ENCODE data around the gene CCDC127.

The CCDC127 gene

GRCh38 chr5:190366-191035, 27.5 kb downstream of the CCDC127 start:
- no peak for ATAC-seq

DNA sequence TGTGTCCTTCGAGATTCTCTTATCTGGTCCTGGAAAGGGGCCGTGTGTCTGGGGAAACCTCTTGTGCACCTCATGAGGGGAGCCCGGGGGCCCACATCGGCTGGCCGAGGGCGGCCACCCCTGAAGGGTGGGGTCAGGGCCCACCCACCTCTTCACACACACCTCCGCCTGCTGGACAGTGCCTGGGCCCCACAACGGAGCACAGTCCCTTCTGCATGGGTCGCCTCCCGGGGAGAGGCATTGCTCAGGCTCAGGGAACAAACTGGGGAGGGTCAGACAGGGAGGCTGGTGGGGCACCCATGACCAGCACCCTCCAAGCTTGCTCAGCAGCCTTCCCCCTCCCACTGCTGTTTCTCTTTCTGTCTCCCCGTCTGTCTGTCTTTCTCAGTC, 28.0 kb downstream of the CCDC127 start:
- Mint-ChIP-seq H3K27me3 (peaks cover 8% of the 10 kb centered on the region), H3K4me1 (peaks cover 21% of the 10 kb centered on the region), H3K4me3 (no peak overlapping the region), H3K27ac (no peak overlapping the region), H3K9me3 (no peaks in the 10 kb centered on the region)
- ATAC-seq (no peak), DNase-seq (no peak)

More at GRCh38 chr5:190366-191035, 27.5 kb downstream of the CCDC127 start:
- Mint-ChIP-seq H3K27ac (peak overlapping the region in 1 of 2 donors; percentile 8), H3K27me3 (peaks cover 8% of the 10 kb centered on the region), H3K4me3 (no peak overlapping the region), H3K4me1 (peaks cover 25% of the 10 kb centered on the region), H3K9me3 (no peaks in the 10 kb centered on the region)
- DNase-seq, result no peak

- no peak overlapping the region for H3K27ac Mint-ChIP-seq
- DNase-seq (no peak), ATAC-seq (no peak)
- no peak overlapping the region for H3K4me3 Mint-ChIP-seq
- no peaks in the 10 kb centered on the region for H3K9me3 Mint-ChIP-seq
- peaks cover 8% of the 10 kb centered on the region for H3K27me3 Mint-ChIP-seq
- peaks cover 21% of the 10 kb centered on the region for H3K4me1 Mint-ChIP-seq
These were observed 28.5 kb downstream of the CCDC127 start for GRCh38 chr5:189486-189885.

DNA sequence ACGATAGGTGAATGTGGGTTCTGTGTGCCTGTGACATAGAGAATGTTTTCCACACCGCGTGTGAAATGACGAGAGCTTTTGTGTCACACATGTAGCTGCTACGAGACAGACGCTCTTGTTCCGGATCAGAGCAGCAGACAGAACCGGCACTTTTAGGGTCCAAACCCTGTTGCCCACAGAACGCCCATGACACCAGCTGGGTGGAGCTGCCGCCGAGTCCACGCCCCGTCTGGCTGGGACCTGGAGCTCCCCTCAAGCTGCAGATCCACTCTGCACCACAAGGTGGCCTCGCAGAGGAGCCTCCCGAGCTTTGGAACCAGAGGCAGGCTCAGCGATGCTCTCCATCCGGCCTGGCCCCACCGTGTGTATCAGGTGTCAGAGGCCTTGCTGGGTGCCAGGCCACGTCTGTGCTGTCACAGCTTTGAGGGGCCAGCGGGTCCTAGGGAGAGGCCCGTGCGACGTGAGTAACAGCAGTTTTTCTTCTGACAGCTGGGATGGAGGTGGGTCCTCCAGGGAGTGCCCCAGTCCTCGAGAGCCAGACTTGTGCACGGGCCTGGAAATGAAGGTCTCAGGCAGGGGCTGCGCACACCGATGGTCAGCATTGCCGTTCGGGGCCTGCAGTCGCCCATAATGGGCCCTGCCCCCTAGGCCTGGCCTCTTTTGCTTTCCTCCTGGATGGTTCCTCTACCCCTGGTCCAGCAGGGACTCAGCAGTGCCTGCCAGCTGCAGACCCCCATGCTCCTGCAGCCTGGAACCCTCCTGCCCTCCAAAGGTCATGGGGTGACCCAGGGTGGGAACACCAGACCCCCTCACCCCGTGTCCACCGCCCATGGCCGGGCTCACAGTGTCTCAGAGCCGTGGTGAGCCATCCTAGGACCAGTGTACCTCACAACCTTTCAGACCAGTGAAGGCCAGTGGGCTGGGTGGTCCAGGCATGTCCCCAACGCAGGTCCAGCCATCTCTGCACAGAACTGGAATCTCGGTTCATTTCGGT, 29.2 kb downstream of the CCDC127 start:
- DNase-seq (peak; percentile 91 to 92), ATAC-seq (peak; percentile 91)
- peaks cover 8% of the 10 kb centered on the region for H3K27me3 Mint-ChIP-seq
- no peaks in the 10 kb centered on the region for H3K9me3 Mint-ChIP-seq
- peak overlapping the region; percentile 41 to 61 for H3K4me3 Mint-ChIP-seq
- H3K4me1 Mint-ChIP-seq, result peaks cover 21% of the 10 kb centered on the region
- peak overlapping the region; percentile 44 to 87 for H3K27ac Mint-ChIP-seq

GRCh38 chr5:187617-188451, 30.1 kb downstream of the CCDC127 start:
- no peaks in the 10 kb centered on the region for H3K9me3 Mint-ChIP-seq
- peaks cover 21% of the 10 kb centered on the region for H3K4me1 Mint-ChIP-seq
- DNase-seq (no peak), ATAC-seq (no peak)
- H3K27me3 Mint-ChIP-seq, result peaks cover 8% of the 10 kb centered on the region
- H3K4me3 Mint-ChIP-seq, result peak overlapping the region; percentile 41 to 61
- no peak overlapping the region for H3K27ac Mint-ChIP-seq

GRCh38 chr5:187042-187431, 30.9 kb downstream of the CCDC127 start:
- Mint-ChIP-seq H3K27me3 (peaks cover 8% of the 10 kb centered on the region), H3K4me3 (no peak overlapping the region), H3K9me3 (no peaks in the 10 kb centered on the region), H3K4me1 (peaks cover 21% of the 10 kb centered on the region), H3K27ac (no peak overlapping the region)
- DNase-seq, result no peak
- no peak for ATAC-seq

DNA sequence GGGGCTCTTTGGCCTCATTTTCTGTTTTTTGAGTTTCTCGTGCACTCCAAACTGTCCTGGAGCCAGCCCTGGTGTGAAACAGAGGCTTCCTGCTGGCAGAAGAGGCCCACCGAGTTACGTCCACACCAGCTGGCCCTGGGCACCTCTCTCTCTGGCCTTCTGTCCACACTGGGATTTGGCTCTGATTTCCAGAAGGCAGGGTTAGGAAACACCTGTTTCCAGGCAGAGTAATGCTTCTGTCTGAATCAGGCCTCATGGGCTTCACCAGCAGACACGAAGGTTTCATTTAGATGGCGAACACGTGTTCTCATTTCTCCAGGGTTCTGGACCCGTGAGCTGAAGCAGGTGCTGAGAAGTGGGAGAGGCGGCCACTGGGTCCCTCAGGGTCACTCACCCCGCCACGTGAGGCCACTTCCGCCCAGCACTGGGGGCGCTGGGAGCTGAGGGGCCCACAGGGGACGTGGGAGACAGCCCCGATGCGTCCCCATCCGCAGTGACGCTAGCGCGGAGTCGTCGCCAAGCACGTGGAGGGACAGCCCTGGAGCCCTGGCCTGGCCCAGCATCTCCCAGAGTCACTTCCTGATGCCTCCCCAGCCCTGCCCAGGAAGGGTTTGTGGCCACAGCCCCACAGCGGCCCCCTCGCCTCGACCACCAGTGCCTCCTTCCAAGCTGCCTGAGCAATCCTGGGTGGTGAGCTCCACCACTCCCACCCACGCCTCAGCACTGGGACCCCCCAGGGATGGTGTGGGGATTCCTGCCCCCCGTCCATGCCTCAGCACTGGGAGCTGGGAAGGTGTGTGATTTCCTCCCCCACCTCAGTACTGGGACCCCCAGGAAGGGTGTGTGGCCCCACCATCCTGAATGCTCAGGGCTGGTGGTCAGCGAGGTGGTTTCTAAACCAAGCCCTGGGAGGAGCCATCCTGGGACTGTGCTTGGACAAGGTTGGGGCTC, 31.6 kb downstream of the CCDC127 start:
- no peak for ATAC-seq
- no peaks in the 10 kb centered on the region for H3K9me3 Mint-ChIP-seq
- no peak overlapping the region for H3K27ac Mint-ChIP-seq
- no peak for DNase-seq
- no peak overlapping the region for H3K4me3 Mint-ChIP-seq
- peaks cover 21% of the 10 kb centered on the region for H3K4me1 Mint-ChIP-seq
- H3K27me3 Mint-ChIP-seq, result peaks cover 8% of the 10 kb centered on the region

GRCh38 chr5:185095-186070, 32.6 kb downstream of the CCDC127 start:
- no peaks in the 10 kb centered on the region for H3K9me3 Mint-ChIP-seq
- H3K4me3 Mint-ChIP-seq, result no peak overlapping the region
- peaks cover 19% of the 10 kb centered on the region for H3K4me1 Mint-ChIP-seq
- peaks cover 8% of the 10 kb centered on the region for H3K27me3 Mint-ChIP-seq
- H3K27ac Mint-ChIP-seq, result no peak overlapping the region
- DNase-seq (no peak), ATAC-seq (no peak)

DNA sequence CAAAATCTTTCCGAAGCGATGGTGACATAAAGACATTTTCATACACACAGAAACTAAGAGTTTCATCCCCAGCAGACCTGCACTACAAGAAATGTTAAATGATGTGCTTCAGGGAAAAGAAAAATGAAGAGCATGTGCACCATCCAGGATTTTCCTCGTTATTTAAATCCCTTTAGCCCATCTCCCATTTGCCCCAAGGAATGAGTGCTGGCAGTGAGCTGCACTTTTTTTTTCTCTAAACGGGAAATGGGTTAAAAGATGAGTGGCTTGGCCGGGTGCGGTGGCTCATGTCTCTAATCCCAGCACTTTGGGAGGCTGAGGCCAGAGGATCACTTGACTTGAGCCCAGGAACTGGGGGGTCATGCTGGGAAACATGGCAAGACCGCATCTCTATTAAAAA, 33.5 kb downstream of the CCDC127 start:
- Mint-ChIP-seq H3K27me3 (peaks cover 8% of the 10 kb centered on the region), H3K4me3 (no peak overlapping the region), H3K9me3 (no peaks in the 10 kb centered on the region), H3K4me1 (peaks cover 13% of the 10 kb centered on the region), H3K27ac (no peak overlapping the region)
- ATAC-seq (no peak), DNase-seq (no peak)

GRCh38 chr5:182126-182525, 35.8 kb downstream of the CCDC127 start:
- Mint-ChIP-seq H3K27me3 (no peaks in the 10 kb centered on the region), H3K27ac (no peak overlapping the region), H3K9me3 (no peaks in the 10 kb centered on the region), H3K4me1 (no peaks in the 10 kb centered on the region), H3K4me3 (no peak overlapping the region)
- no peak for DNase-seq
- no peak for ATAC-seq

DNA sequence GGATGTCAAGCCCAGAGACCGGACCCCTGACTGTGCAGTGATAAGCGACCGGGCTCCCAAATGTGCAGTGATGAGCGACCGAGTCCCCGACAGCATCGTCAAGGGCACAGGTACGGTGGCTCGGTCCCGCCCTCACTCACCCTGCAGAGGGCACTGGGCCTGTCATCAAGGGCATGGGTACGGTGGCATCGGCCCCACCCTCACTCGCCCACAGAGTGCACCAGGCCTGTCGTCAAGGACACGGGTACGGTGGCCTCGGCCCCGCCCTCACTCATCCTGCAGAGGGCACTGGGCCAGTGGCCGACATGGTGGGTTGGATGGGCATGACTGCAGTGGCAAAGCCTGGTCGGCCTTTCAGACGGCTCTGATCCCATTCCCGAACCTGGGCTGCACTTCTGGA, 36.4 kb downstream of the CCDC127 start:
- no peak for DNase-seq
- H3K4me1 Mint-ChIP-seq, result no peaks in the 10 kb centered on the region
- no peaks in the 10 kb centered on the region for H3K27me3 Mint-ChIP-seq
- no peak overlapping the region for H3K27ac Mint-ChIP-seq
- no peak overlapping the region for H3K4me3 Mint-ChIP-seq
- H3K9me3 Mint-ChIP-seq, result no peaks in the 10 kb centered on the region
- ATAC-seq, result no peak

- Mint-ChIP-seq H3K4me1 (no peaks in the 10 kb centered on the region), H3K27ac (no peak overlapping the region)
These were observed 36.8 kb downstream of the CCDC127 start for GRCh38 chr5:181160-181559.

GRCh38 chr5:180286-180918, 37.6 kb downstream of the CCDC127 start:
- Mint-ChIP-seq H3K27me3 (no peaks in the 10 kb centered on the region), H3K9me3 (no peaks in the 10 kb centered on the region), H3K4me3 (no peak overlapping the region), H3K4me1 (no peaks in the 10 kb centered on the region), H3K27ac (peak overlapping the region in 1 of 2 donors; percentile 8)
- ATAC-seq (no peak), DNase-seq (no peak)

More at GRCh38 chr5:181160-181559, 36.8 kb downstream of the CCDC127 start:
- no peak for ATAC-seq
- no peak for DNase-seq
- Mint-ChIP-seq H3K27me3 (no peaks in the 10 kb centered on the region), H3K4me3 (no peak overlapping the region), H3K9me3 (no peaks in the 10 kb centered on the region)
